Measurements from ENCODE around the gene MROH2B. TPM values are rescaled to one million over a fixed set of nuclear protein-coding genes. Genes with fewer than 3 reads are reported as not detected.

The MROH2B gene
- total and polyA plus RNA-seq, 2 donors (not counting 3 experiments of a cell fraction or from before 2014, with no cell fraction given) = not detected

DNA sequence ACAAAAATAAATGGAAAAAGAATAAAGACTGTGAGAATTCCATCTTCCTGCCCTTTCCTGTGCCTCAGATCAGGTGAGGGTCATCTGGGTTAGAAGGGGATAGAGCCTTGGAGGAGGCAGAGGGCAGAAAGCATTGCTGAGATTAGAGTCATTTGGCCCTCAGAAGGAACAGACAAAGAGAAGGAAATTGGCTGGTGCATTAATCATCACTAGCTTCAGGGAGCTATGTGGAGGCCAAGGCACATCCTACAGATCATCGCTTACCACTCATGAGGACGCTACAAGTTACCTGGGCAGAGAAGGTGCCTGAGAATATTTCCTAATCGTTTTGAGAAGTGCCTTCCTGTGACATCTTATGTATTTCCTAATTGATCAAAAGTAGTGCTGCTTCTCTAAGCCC is 87.4 kb downstream of the MROH2B start:
- no peak for TF ChIP-seq GATA2 (IDR thresholded peaks at IDR 0.05; ENCODE audit: insufficient read depth, insufficient read length, low read depth, low read length)
- TF ChIP-seq MYC (IDR thresholded peaks at IDR 0.05; ENCODE audit: low read depth, low read length) = no peak
- TF ChIP-seq FOS (IDR thresholded peaks at IDR 0.05; ENCODE audit: borderline replicate concordance, insufficient read depth, low read length) = no peak
- no peak for TF ChIP-seq POLR2AphosphoS5 (IDR thresholded peaks at IDR 0.05; ENCODE audit: insufficient read depth, low read depth, low read length)
- TF ChIP-seq, protein P1, sequence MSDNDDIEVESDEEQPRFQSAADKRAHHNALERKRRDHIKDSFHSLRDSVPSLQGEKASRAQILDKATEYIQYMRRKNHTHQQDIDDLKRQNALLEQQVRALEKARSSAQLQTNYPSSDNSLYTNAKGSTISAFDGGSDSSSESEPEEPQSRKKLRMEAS (IDR thresholded peaks at IDR 0.05; ENCODE audit: insufficient read depth, insufficient read length) = no peak
- TF ChIP-seq POLR2A (IDR thresholded peaks at IDR 0.05; ENCODE audit: low read depth, low read length) = no peak
- TF ChIP-seq EZH2 (IDR thresholded peaks at IDR 0.05; ENCODE audit: borderline replicate concordance, low read depth, low read length, severe bottlenecking) = no peak
- TF ChIP-seq JUN (IDR thresholded peaks at IDR 0.05; ENCODE audit: borderline replicate concordance, insufficient read depth, insufficient read length, low read depth) = no peak
- TF ChIP-seq, protein P2, sequence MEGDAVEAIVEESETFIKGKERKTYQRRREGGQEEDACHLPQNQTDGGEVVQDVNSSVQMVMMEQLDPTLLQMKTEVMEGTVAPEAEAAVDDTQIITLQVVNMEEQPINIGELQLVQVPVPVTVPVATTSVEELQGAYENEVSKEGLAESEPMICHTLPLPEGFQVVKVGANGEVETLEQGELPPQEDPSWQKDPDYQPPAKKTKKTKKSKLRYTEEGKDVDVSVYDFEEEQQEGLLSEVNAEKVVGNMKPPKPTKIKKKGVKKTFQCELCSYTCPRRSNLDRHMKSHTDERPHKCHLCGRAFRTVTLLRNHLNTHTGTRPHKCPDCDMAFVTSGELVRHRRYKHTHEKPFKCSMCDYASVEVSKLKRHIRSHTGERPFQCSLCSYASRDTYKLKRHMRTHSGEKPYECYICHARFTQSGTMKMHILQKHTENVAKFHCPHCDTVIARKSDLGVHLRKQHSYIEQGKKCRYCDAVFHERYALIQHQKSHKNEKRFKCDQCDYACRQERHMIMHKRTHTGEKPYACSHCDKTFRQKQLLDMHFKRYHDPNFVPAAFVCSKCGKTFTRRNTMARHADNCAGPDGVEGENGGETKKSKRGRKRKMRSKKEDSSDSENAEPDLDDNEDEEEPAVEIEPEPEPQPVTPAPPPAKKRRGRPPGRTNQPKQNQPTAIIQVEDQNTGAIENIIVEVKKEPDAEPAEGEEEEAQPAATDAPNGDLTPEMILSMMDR (IDR thresholded peaks at IDR 0.05; ENCODE audit: extremely low read depth in 1 of 2, insufficient read depth in 1 of 2, low read depth in 1 of 2, low read length in 2 of 2) = no peak
- Histone ChIP-seq H3K9ac (replicated peaks; ENCODE audit: extremely low read depth, insufficient read depth, low read length) (no peak overlapping the region), H3K4me2 (ENCODE audit: insufficient read depth, low read length) (no peak overlapping the region), H3K79me2 (ENCODE audit: control insufficient read depth, insufficient read depth, low read length) (no peaks in the 10 kb centered on the region), H2AFZ (ENCODE audit: low read depth, low read length) (no peak overlapping the region), H3K9me1 (replicated peaks; ENCODE audit: control insufficient read depth, extremely low read depth, insufficient read depth, low read length) (no peaks in the 10 kb centered on the region), H3K4me1 (ENCODE audit: control insufficient read depth, extremely low read depth, insufficient read depth, low read length) (no peaks in the 10 kb centered on the region), H4K20me1 (replicated peaks; ENCODE audit: control insufficient read depth, extremely low read depth, insufficient read depth, low read length) (no peaks in the 10 kb centered on the region), H3K27ac (ENCODE audit: insufficient read depth, low read depth, low read length) (no peak overlapping the region), H3K27me3 (ENCODE audit: control insufficient read depth in 2 of 2, insufficient read depth in 2 of 2, low read length in 2 of 2) (no peaks in the 10 kb centered on the region), H3K9me3 (replicated peaks; ENCODE audit: control insufficient read depth, insufficient read depth, low read length) (no peaks in the 10 kb centered on the region), H3K36me3 (ENCODE audit: control insufficient read depth in 2 of 2, extremely low read depth in 1 of 2, insufficient read depth in 2 of 2, low read length in 2 of 2) (no peaks in the 10 kb centered on the region), H3K4me3 (replicated peaks in 1 of 3; ENCODE audit: insufficient read depth in 1 of 3, low read depth in 1 of 3, low read length in 3 of 3) (no peak overlapping the region)
- POLR2A ChIA-PET = no interaction called here
- dilution Hi-C loops (cut with MboI; ENCODE audit: extremely low pct_ligation_motif_present, low sequenced_read_pairs) = no loop called here
- CTCF ChIA-PET = no interaction called here
- DNase-seq (ENCODE audit: low read depth, low spot score) (no peak), FAIRE-seq (no peak)
- intact Hi-C loops (cut with micrococcal nuclease) = no loop called here
- BruUV-seq (replicated peaks) = no TSS peak
